ENCODE measurements around the gene R3HCC1L.
A peak's percentile ranks its signal among the peaks of the same experiment; 100 is the strongest.

The R3HCC1L gene

GRCh38 chr10:98139431-98139830 lies 5.0 kb downstream of the R3HCC1L start:
- peak overlapping the region; percentile 58 for H3K4me2 ChIP-seq (ENCODE audit: low read depth, low read length, poor library complexity, severe bottlenecking)
- H3K9me2 ChIP-seq (replicated peaks; ENCODE audit: low read depth, low read length) = no peaks in the 10 kb centered on the region
- peaks cover 50% of the 10 kb centered on the region for H3K4me1 ChIP-seq (ENCODE audit: insufficient read depth, low read length, poor library complexity, severe bottlenecking)
- peaks cover 53% of the 10 kb centered on the region for H4K20me1 ChIP-seq (ENCODE audit: insufficient read depth, low read length, poor library complexity, severe bottlenecking)
- no peak overlapping the region for H2AFZ ChIP-seq (ENCODE audit: low read length)
- TF ChIP-seq EZH2phosphoT487 (IDR thresholded peaks at IDR 0.05; ENCODE audit: borderline replicate concordance) = no peak
- TF ChIP-seq CTCF (conservative IDR thresholded peaks at IDR 0.05; ENCODE audit: low read length) = no peak
- H3K79me2 ChIP-seq (ENCODE audit: insufficient read depth, low read length) = peaks cover 90% of the 10 kb centered on the region
- no peaks in the 10 kb centered on the region for H3K9me3 ChIP-seq (ENCODE audit: insufficient read depth, low read depth, low read length)
- H3K9ac ChIP-seq (ENCODE audit: low read depth, low read length, poor library complexity, severe bottlenecking) = no peak overlapping the region
- peaks cover 6% of the 10 kb centered on the region; the same call in 1 of the 2 replicates for H3F3A ChIP-seq (ENCODE audit: low read depth)
- H3K36me3 ChIP-seq (ENCODE audit: insufficient read depth, low read length) = no peaks in the 10 kb centered on the region
- no peak overlapping the region for H3K4me3 ChIP-seq (ENCODE audit: low read length, poor library complexity, severe bottlenecking)
- no peaks in the 10 kb centered on the region for H3K27me3 ChIP-seq (ENCODE audit: insufficient read depth, low read length, poor library complexity, severe bottlenecking)

- no peak overlapping the region for H3K9ac ChIP-seq (ENCODE audit: low read depth, low read length, poor library complexity, severe bottlenecking)
Observed at GRCh38 chr10:98141484-98142073, 7.1 kb downstream of the R3HCC1L start.

GRCh38 chr10:98144985-98145384 lies 10.5 kb downstream of the R3HCC1L start:
- Histone ChIP-seq H3K4me1 (ENCODE audit: insufficient read depth, low read length, poor library complexity, severe bottlenecking) (peaks cover 17% of the 10 kb centered on the region), H3K79me2 (ENCODE audit: insufficient read depth, low read length) (peaks cover 93% of the 10 kb centered on the region), H3F3A (ENCODE audit: low read depth) (no peaks in the 10 kb centered on the region), H4K20me1 (ENCODE audit: insufficient read depth, low read length, poor library complexity, severe bottlenecking) (peaks cover 29% of the 10 kb centered on the region), H3K9me3 (ENCODE audit: insufficient read depth, low read depth, low read length) (peaks cover 13% of the 10 kb centered on the region), H3K4me2 (ENCODE audit: low read depth, low read length, poor library complexity, severe bottlenecking) (no peak overlapping the region), H2AFZ (ENCODE audit: low read length) (no peak overlapping the region), H3K36me3 (ENCODE audit: insufficient read depth, low read length) (peaks cover 8% of the 10 kb centered on the region; the same call in 1 of the 2 replicates), H3K9me2 (replicated peaks; ENCODE audit: low read depth, low read length) (no peaks in the 10 kb centered on the region), H3K4me3 (ENCODE audit: low read length, poor library complexity, severe bottlenecking) (no peak overlapping the region), H3K27me3 (ENCODE audit: insufficient read depth, low read length, poor library complexity, severe bottlenecking) (no peaks in the 10 kb centered on the region), H3K9ac (ENCODE audit: low read depth, low read length, poor library complexity, severe bottlenecking) (no peak overlapping the region)
- TF ChIP-seq CTCF (conservative IDR thresholded peaks at IDR 0.05; ENCODE audit: low read length) (no peak), EZH2phosphoT487 (IDR thresholded peaks at IDR 0.05; ENCODE audit: borderline replicate concordance) (no peak)

More at GRCh38 chr10:98141484-98142073, 7.1 kb downstream of the R3HCC1L start:
- H3K27me3 ChIP-seq (ENCODE audit: insufficient read depth, low read length, poor library complexity, severe bottlenecking) = no peaks in the 10 kb centered on the region
- no peak overlapping the region for H3K4me3 ChIP-seq (ENCODE audit: low read length, poor library complexity, severe bottlenecking)
- peaks cover 6% of the 10 kb centered on the region; the same call in 1 of the 2 replicates for H3F3A ChIP-seq (ENCODE audit: low read depth)
- no peaks in the 10 kb centered on the region; the same call in 1 of the 2 replicates for H3K9me3 ChIP-seq (ENCODE audit: insufficient read depth, low read depth, low read length)
- H3K79me2 ChIP-seq (ENCODE audit: insufficient read depth, low read length) = peaks cover 94% of the 10 kb centered on the region
- peaks cover 42% of the 10 kb centered on the region for H3K4me1 ChIP-seq (ENCODE audit: insufficient read depth, low read length, poor library complexity, severe bottlenecking)
- H3K36me3 ChIP-seq (ENCODE audit: insufficient read depth, low read length) = peaks cover 3% of the 10 kb centered on the region; the same call in 1 of the 2 replicates
- H2AFZ ChIP-seq (ENCODE audit: low read length) = no peak overlapping the region
- H3K9me2 ChIP-seq (replicated peaks; ENCODE audit: low read depth, low read length) = no peaks in the 10 kb centered on the region
- peak overlapping the region; percentile 2 for H3K4me2 ChIP-seq (ENCODE audit: low read depth, low read length, poor library complexity, severe bottlenecking)
- no peak for TF ChIP-seq CTCF (conservative IDR thresholded peaks at IDR 0.05; ENCODE audit: low read length)
- TF ChIP-seq EZH2phosphoT487 (IDR thresholded peaks at IDR 0.05; ENCODE audit: borderline replicate concordance) = no peak
- peaks cover 48% of the 10 kb centered on the region for H4K20me1 ChIP-seq (ENCODE audit: insufficient read depth, low read length, poor library complexity, severe bottlenecking)
